ENCODE results near the gene TFDP1.

GRCh38 chr13:113537205-113537604 is 47.3 kb upstream of the TFDP1 start:
- no peak for TF ChIP-seq CTCF (conservative IDR thresholded peaks at IDR 0.05; ENCODE audit: low read length)
- TF ChIP-seq EZH2phosphoT487 (IDR thresholded peaks at IDR 0.05; ENCODE audit: borderline replicate concordance, low read depth, low read length) = no peak
